Measurements from ENCODE around the gene SLC23A2.
"Not testable (repeated sequence)": the region's sequence is repeated elsewhere in the genome, so short reads cannot be mapped to it uniquely, and the experiment has no call there.

SLC23A2 gene

GRCh38 chr20:5039255-5039657, 37.9 kb upstream of the SLC23A2 start:
- TF ChIP-seq ZNF274 (IDR thresholded peaks at IDR 0.05; ENCODE audit: low read depth, low read length) (no peak), YY1 (IDR thresholded peaks at IDR 0.05; ENCODE audit: insufficient read depth, insufficient read length) (no peak), SUZ12 (IDR thresholded peaks at IDR 0.05; ENCODE audit: extremely low read depth, insufficient read depth, insufficient read length) (no peak)
- Histone ChIP-seq H3K4me3 (ENCODE audit: insufficient read length, low read depth) (no peak overlapping the region), H3K36me3 (ENCODE audit: insufficient read depth, insufficient read length, low read length) (no peaks in the 10 kb centered on the region), H3K27me3 (ENCODE audit: insufficient read depth, insufficient read length) (no peaks in the 10 kb centered on the region), H3K9ac (ENCODE audit: insufficient read length, low read depth) (no peak overlapping the region), H3K4me1 (ENCODE audit: insufficient read depth, insufficient read length) (no peaks in the 10 kb centered on the region), H3K9me3 (ENCODE audit: insufficient read depth, low read length) (no peaks in the 10 kb centered on the region)
- DNase-seq (ENCODE audit: low read depth, low spot score) = no peak

DNA sequence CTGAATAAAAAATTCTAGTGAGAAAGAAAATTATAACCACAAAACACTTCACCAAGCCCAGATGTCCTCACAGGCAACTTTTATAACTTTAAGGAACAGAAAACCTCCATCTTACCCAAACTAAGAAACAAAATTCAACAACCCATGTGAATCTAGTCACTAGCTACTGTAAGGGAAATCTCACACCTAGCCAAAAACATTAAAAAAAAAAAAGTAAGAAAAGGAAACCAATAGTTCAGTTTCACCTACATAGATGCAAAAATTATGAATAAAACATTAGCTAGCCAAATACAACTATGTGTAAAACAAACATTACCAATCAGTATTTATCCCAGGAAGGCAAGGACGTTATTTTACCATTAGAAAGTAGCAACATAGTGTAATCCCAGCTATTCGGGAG, 35.5 kb upstream of the SLC23A2 start:
- no peak overlapping the region for H3K4me3 ChIP-seq (ENCODE audit: insufficient read length, low read depth)
- no peak overlapping the region for H3K9ac ChIP-seq (ENCODE audit: insufficient read length, low read depth)
- no peaks in the 10 kb centered on the region for H3K9me3 ChIP-seq (ENCODE audit: insufficient read depth, low read length)
- no peak for DNase-seq (ENCODE audit: low read depth, low spot score)
- no peak for TF ChIP-seq YY1 (IDR thresholded peaks at IDR 0.05; ENCODE audit: insufficient read depth, insufficient read length)
- TF ChIP-seq ZNF274 (IDR thresholded peaks at IDR 0.05; ENCODE audit: low read depth, low read length) = no peak
- TF ChIP-seq SUZ12 (IDR thresholded peaks at IDR 0.05; ENCODE audit: extremely low read depth, insufficient read depth, insufficient read length) = no peak
- no peaks in the 10 kb centered on the region for H3K36me3 ChIP-seq (ENCODE audit: insufficient read depth, insufficient read length, low read length)
- no peaks in the 10 kb centered on the region for H3K4me1 ChIP-seq (ENCODE audit: insufficient read depth, insufficient read length)
- no peaks in the 10 kb centered on the region for H3K27me3 ChIP-seq (ENCODE audit: insufficient read depth, insufficient read length)

GRCh38 chr20:5035518-5035917, 34.2 kb upstream of the SLC23A2 start:
- not testable (repeated sequence) for H3K9me3 ChIP-seq (ENCODE audit: insufficient read depth, low read length); H3K36me3 ChIP-seq (ENCODE audit: insufficient read depth, insufficient read length, low read length); H3K27me3 ChIP-seq (ENCODE audit: insufficient read depth, insufficient read length); H3K4me1 ChIP-seq (ENCODE audit: insufficient read depth, insufficient read length); H3K9ac ChIP-seq (ENCODE audit: insufficient read length, low read depth); DNase-seq (ENCODE audit: low read depth, low spot score); H3K4me3 ChIP-seq (ENCODE audit: insufficient read length, low read depth)

DNA sequence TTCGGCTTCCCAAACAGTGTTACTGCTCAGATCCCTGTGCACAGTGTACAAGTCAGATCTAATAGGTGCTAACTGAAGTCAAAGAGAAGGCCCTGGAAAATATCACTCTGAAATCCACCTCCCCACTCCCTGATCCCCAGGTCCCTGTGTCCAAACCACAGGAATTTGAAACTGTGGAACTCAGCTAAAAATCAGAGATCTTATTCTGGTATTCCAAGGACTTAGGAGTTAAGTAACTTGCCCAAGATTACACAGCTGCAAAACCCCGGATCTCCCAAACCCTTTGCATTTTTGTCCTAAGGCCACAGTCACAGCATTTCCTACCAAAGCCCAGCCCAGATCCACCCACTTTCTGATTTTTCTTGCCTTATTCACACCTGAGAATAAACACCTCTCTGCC, 32.3 kb upstream of the SLC23A2 start:
- H3K36me3 ChIP-seq (ENCODE audit: insufficient read depth, insufficient read length, low read length) = no peaks in the 10 kb centered on the region
- no peaks in the 10 kb centered on the region for H3K9me3 ChIP-seq (ENCODE audit: insufficient read depth, low read length)
- DNase-seq (ENCODE audit: low read depth, low spot score) = no peak
- H3K27me3 ChIP-seq (ENCODE audit: insufficient read depth, insufficient read length) = no peaks in the 10 kb centered on the region
- no peaks in the 10 kb centered on the region for H3K4me1 ChIP-seq (ENCODE audit: insufficient read depth, insufficient read length)
- no peak overlapping the region for H3K4me3 ChIP-seq (ENCODE audit: insufficient read length, low read depth)
- H3K9ac ChIP-seq (ENCODE audit: insufficient read length, low read depth) = no peak overlapping the region
- TF ChIP-seq SUZ12 (IDR thresholded peaks at IDR 0.05; ENCODE audit: extremely low read depth, insufficient read depth, insufficient read length) (no peak), YY1 (IDR thresholded peaks at IDR 0.05; ENCODE audit: insufficient read depth, insufficient read length) (no peak), ZNF274 (IDR thresholded peaks at IDR 0.05; ENCODE audit: low read depth, low read length) (no peak)

DNA sequence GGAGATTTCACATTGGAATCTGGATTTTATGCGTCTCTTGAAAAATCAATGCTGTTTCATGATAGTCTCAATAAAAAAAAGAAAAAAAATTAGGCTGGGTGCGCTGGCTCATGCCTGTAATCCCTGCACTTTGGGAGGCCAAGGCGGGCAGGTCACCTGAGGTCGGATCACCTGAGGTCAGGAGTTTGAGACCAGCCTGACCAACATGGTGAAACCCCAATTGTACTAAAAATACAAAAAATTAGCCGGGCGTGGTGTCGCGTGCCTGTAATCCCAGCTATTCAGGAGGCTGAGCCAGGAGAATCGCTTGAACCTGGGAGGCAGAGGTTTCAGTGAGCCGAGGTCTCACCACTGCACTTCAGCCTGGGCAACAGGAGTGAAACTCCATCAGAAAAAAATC, 30.4 kb upstream of the SLC23A2 start:
- H3K36me3 ChIP-seq (ENCODE audit: insufficient read depth, insufficient read length, low read length); H3K4me3 ChIP-seq (ENCODE audit: insufficient read length, low read depth); H3K4me1 ChIP-seq (ENCODE audit: insufficient read depth, insufficient read length); DNase-seq (ENCODE audit: low read depth, low spot score); H3K9ac ChIP-seq (ENCODE audit: insufficient read length, low read depth); H3K9me3 ChIP-seq (ENCODE audit: insufficient read depth, low read length); H3K27me3 ChIP-seq (ENCODE audit: insufficient read depth, insufficient read length): not testable (repeated sequence)

GRCh38 chr20:5031206-5031557, 29.9 kb upstream of the SLC23A2 start:
- Histone ChIP-seq H3K36me3 (ENCODE audit: insufficient read depth, insufficient read length, low read length) (no peaks in the 10 kb centered on the region), H3K4me3 (ENCODE audit: insufficient read length, low read depth) (no peak overlapping the region), H3K9ac (ENCODE audit: insufficient read length, low read depth) (no peak overlapping the region), H3K4me1 (ENCODE audit: insufficient read depth, insufficient read length) (no peaks in the 10 kb centered on the region), H3K9me3 (ENCODE audit: insufficient read depth, low read length) (no peaks in the 10 kb centered on the region), H3K27me3 (ENCODE audit: insufficient read depth, insufficient read length) (no peaks in the 10 kb centered on the region)
- no peak for DNase-seq (ENCODE audit: low read depth, low spot score)
- no peak for TF ChIP-seq YY1 (IDR thresholded peaks at IDR 0.05; ENCODE audit: insufficient read depth, insufficient read length)
- TF ChIP-seq SUZ12 (IDR thresholded peaks at IDR 0.05; ENCODE audit: extremely low read depth, insufficient read depth, insufficient read length) = no peak
- no peak for TF ChIP-seq ZNF274 (IDR thresholded peaks at IDR 0.05; ENCODE audit: low read depth, low read length)

- no peak overlapping the region for H3K9ac ChIP-seq (ENCODE audit: insufficient read length, low read depth)
- H3K9me3 ChIP-seq (ENCODE audit: insufficient read depth, low read length) = no peaks in the 10 kb centered on the region
- DNase-seq (ENCODE audit: low read depth, low spot score) = no peak
- H3K27me3 ChIP-seq (ENCODE audit: insufficient read depth, insufficient read length) = no peaks in the 10 kb centered on the region
- no peak overlapping the region for H3K4me3 ChIP-seq (ENCODE audit: insufficient read length, low read depth)
- H3K4me1 ChIP-seq (ENCODE audit: insufficient read depth, insufficient read length) = no peaks in the 10 kb centered on the region
- H3K36me3 ChIP-seq (ENCODE audit: insufficient read depth, insufficient read length, low read length) = no peaks in the 10 kb centered on the region
- TF ChIP-seq SUZ12 (IDR thresholded peaks at IDR 0.05; ENCODE audit: extremely low read depth, insufficient read depth, insufficient read length) (no peak), YY1 (IDR thresholded peaks at IDR 0.05; ENCODE audit: insufficient read depth, insufficient read length) (no peak)
Observed at GRCh38 chr20:5030348-5031205, 29.3 kb upstream of the SLC23A2 start.

- not testable (repeated sequence) for H3K9ac ChIP-seq (ENCODE audit: insufficient read length, low read depth); H3K4me3 ChIP-seq (ENCODE audit: insufficient read length, low read depth); H3K9me3 ChIP-seq (ENCODE audit: insufficient read depth, low read length); H3K36me3 ChIP-seq (ENCODE audit: insufficient read depth, insufficient read length, low read length); H3K27me3 ChIP-seq (ENCODE audit: insufficient read depth, insufficient read length); H3K4me1 ChIP-seq (ENCODE audit: insufficient read depth, insufficient read length); DNase-seq (ENCODE audit: low read depth, low spot score)
Observed at GRCh38 chr20:5028258-5029059, 27.1 kb upstream of the SLC23A2 start.

Measured in NT2/D1 (cell line).